ENCODE data around the gene PLXNA4.
A peak's percentile ranks its signal among the peaks of the same experiment; 100 is the strongest.

PLXNA4 gene

DNA sequence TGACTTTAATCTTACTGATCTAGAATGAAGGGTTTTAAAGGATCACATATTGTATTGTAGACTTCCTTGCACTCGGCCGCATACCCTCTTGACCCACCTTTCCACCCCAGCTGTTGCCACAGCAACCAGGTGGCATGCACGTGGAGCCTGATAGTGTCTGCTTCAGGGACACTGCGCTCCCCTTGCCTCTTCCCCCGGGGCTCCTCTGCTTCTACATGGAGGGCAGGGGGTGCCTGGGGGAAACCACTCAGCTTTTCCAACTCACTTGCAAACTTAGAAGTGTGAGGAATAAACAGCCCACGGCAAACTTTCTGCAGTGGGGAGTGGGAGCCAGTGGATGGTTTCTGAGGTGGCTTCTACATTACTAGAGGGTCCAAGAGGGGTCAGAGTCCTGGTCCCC is 458.6 kb downstream of the PLXNA4 start:
- H3K4me3 ChIP-seq (ENCODE audit: low read depth, low read length), result no peak overlapping the region
- TF ChIP-seq, protein P1, sequence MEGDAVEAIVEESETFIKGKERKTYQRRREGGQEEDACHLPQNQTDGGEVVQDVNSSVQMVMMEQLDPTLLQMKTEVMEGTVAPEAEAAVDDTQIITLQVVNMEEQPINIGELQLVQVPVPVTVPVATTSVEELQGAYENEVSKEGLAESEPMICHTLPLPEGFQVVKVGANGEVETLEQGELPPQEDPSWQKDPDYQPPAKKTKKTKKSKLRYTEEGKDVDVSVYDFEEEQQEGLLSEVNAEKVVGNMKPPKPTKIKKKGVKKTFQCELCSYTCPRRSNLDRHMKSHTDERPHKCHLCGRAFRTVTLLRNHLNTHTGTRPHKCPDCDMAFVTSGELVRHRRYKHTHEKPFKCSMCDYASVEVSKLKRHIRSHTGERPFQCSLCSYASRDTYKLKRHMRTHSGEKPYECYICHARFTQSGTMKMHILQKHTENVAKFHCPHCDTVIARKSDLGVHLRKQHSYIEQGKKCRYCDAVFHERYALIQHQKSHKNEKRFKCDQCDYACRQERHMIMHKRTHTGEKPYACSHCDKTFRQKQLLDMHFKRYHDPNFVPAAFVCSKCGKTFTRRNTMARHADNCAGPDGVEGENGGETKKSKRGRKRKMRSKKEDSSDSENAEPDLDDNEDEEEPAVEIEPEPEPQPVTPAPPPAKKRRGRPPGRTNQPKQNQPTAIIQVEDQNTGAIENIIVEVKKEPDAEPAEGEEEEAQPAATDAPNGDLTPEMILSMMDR (IDR thresholded peaks at IDR 0.05; ENCODE audit: low read depth, low read length, missing control alignments), result no peak
- in situ Hi-C loops (cut with HindIII; ENCODE audit: low pct_ligation_motif_present, low sequenced_read_pairs), result no loop called here
- H3K27me3 ChIP-seq (replicated peaks), result no peaks in the 10 kb centered on the region
- no peaks in the 10 kb centered on the region for H3K36me3 ChIP-seq (replicated peaks)
- no peak for DNase-seq
- H3K27ac ChIP-seq, result no peak overlapping the region

DNA sequence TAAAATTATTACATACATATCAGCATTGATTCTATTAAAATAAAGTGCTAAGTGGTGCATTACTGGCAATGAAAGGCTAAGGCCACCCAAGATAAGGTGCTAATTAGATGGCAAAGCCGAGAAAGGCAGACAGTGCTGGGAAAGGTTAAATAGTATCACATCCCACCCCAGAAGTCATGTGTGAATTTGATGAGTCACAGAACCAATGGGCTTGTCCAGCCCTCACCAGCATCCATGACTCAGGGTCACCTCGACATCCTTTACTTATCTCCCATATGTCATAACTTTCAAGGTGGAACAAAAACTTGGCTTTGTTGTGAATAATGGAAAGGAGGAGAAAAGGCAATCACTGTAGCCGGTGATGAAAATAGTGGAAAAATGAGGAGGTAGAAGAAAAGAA is 459.1 kb downstream of the PLXNA4 start:
- Histone ChIP-seq H3K27ac (no peak overlapping the region), H3K27me3 (replicated peaks) (no peaks in the 10 kb centered on the region), H3K4me3 (ENCODE audit: low read depth, low read length) (no peak overlapping the region), H3K36me3 (replicated peaks) (no peaks in the 10 kb centered on the region)
- in situ Hi-C loops (cut with HindIII; ENCODE audit: low pct_ligation_motif_present, low sequenced_read_pairs), result no loop called here
- TF ChIP-seq, protein P1 (IDR thresholded peaks at IDR 0.05; ENCODE audit: low read depth, low read length, missing control alignments), result no peak
- peak; percentile 40 for DNase-seq

DNA sequence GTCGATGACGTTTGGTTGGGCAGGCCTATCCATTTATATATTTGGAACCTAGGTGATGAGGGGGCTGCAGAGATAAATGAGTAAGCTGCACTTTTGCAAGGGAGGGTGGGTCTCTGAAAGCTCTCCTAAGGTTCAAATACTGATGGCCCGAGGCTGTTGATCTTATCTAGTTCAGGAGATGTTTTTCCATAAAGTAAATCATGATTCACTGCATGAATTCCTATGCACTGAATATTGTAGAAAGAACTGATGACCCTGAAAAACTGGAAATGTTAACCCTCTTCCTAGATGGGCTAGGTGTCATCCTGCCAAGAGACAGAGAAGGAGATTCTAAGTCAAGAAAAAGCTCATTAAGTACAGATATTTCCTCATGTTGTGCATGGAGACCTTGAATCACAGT is 459.9 kb downstream of the PLXNA4 start:
- Histone ChIP-seq H3K27me3 (replicated peaks) (no peaks in the 10 kb centered on the region), H3K4me3 (ENCODE audit: low read depth, low read length) (no peak overlapping the region), H3K36me3 (replicated peaks) (no peaks in the 10 kb centered on the region), H3K27ac (no peak overlapping the region)
- no peak for DNase-seq
- in situ Hi-C loops (cut with HindIII; ENCODE audit: low pct_ligation_motif_present, low sequenced_read_pairs), result no loop called here
- TF ChIP-seq, protein P1 (IDR thresholded peaks at IDR 0.05; ENCODE audit: low read depth, low read length, missing control alignments), result no peak

DNA sequence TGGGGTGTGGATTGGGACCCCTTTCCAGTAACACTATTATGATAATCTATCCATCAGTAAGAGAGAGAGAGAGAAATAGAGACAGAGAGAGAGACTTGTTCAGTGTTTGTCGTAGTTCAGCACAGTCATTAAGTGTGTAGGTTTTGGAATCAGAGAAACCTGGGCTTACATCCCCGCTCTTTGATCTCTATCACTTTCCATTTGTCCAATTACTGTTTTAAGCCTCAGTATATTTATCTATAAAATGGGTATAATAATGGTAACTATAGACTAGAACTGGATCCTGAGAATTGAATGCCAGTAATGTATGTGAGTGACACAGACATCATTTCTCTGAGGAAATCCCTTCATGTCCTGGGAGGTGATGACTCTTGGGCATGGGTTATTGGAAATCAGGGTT is 460.5 kb downstream of the PLXNA4 start:
- TF ChIP-seq, protein P1 (IDR thresholded peaks at IDR 0.05; ENCODE audit: low read depth, low read length, missing control alignments), result no peak

DNA sequence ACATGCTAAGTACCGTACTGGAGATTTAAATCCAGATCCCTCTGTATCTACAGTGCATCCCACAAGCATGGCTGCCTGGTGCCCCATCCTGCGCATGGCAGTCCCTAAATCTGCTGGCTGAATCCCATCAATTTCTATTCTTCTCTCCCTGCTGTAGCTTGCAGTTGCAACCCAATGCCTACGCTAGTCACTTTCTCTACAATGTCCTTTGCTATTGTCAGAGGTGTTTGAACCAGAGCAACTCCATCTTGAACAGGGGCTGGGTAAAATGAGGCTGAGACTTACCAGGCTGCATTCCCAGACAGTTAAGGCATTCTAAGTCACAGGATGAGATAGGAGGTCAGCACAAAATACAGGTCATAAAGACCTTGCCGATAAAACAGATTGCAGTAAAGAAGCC is 461.2 kb downstream of the PLXNA4 start:
- no peak overlapping the region for H3K4me3 ChIP-seq (ENCODE audit: low read depth, low read length)
- H3K27me3 ChIP-seq (replicated peaks), result no peaks in the 10 kb centered on the region
- H3K36me3 ChIP-seq (replicated peaks), result no peaks in the 10 kb centered on the region
- TF ChIP-seq, protein P1 (IDR thresholded peaks at IDR 0.05; ENCODE audit: low read depth, low read length, missing control alignments), result no peak
- no peak overlapping the region for H3K27ac ChIP-seq
- no peak for DNase-seq
- in situ Hi-C loops (cut with HindIII; ENCODE audit: low pct_ligation_motif_present, low sequenced_read_pairs), result no loop called here

More for the DNA sequence above, 460.5 kb downstream of the PLXNA4 start:
- H3K27ac ChIP-seq, result no peak overlapping the region
- no peak for DNase-seq
- H3K4me3 ChIP-seq (ENCODE audit: low read depth, low read length), result no peak overlapping the region
- H3K36me3 ChIP-seq (replicated peaks), result no peaks in the 10 kb centered on the region
- H3K27me3 ChIP-seq (replicated peaks), result no peaks in the 10 kb centered on the region
- in situ Hi-C loops (cut with HindIII; ENCODE audit: low pct_ligation_motif_present, low sequenced_read_pairs), result no loop called here

DNA sequence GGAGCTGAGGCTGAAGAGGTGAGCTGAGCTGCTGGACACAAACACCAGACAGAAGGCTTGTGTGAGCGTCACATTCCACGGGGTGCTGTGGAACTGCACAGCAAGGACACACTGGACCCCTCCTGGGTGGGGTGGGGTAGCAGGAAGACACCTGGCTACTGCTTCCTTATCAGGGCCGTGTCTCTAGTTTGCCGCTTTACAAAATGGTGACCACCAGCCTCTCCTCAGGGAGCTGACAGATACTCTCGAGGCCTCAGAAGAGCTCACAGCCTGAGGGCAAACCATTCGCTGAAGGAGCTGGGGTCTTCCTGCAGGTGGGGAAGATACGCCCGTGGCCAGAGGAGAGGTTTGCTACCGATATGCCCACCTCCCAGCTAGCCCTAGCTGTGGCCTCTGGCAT is 461.9 kb downstream of the PLXNA4 start:
- Histone ChIP-seq H3K27me3 (replicated peaks) (no peaks in the 10 kb centered on the region), H3K4me3 (ENCODE audit: low read depth, low read length) (no peak overlapping the region), H3K36me3 (replicated peaks) (no peaks in the 10 kb centered on the region), H3K27ac (no peak overlapping the region)
- DNase-seq, result no peak
- in situ Hi-C loops (cut with HindIII; ENCODE audit: low pct_ligation_motif_present, low sequenced_read_pairs), result no loop called here
- TF ChIP-seq, protein P1 (IDR thresholded peaks at IDR 0.05; ENCODE audit: low read depth, low read length, missing control alignments), result no peak

Measured in brain microvascular endothelial cell (primary cell).